SJSA1 (cell line): ENCODE data around the gene TPST2. TPM values are rescaled to one million over a fixed set of nuclear protein-coding genes. Genes with fewer than 3 reads are reported as not detected.
A peak's percentile ranks its signal among the peaks of the same experiment; 100 is the strongest.

Experiments
- DNase-seq, 2 experiments: peaks; one replicate each; pipeline ENCODE4 v3.0.0-alpha.2; 2015 to 2020; ENCODE audit warnings: low spot score in 2 of 2, low read depth in 1 of 2
- H3K27ac ChIP-seq: fragments of 250-450 bp; sonication (Bioruptor Pico); 2 replicates; pipeline ENCODE4 v1.5.1; 2020; ENCODE audit warnings: mild to moderate bottlenecking, moderate library complexity
- H3K27me3 ChIP-seq: fragments of 250-450 bp; sonication (Bioruptor Pico); replicated peaks from 2 replicates; pipeline ENCODE4 v1.5.1; 2020; ENCODE audit warnings: mild to moderate bottlenecking, moderate library complexity
- H3K36me3 ChIP-seq: fragments of 250-450 bp; sonication (Bioruptor Pico); 2 replicates; pipeline ENCODE4 v1.5.1; 2020; ENCODE audit warnings: mild to moderate bottlenecking
- H3K4me1 ChIP-seq: fragments of 250-450 bp; sonication (Bioruptor Pico); replicated peaks from 2 replicates; pipeline ENCODE4 v1.6.1; 2021; ENCODE audit warnings: mild to moderate bottlenecking
- H3K4me3 ChIP-seq: fragments of 250-450 bp; sonication (Bioruptor Pico); 2 replicates; pipeline ENCODE4 v1.5.1; 2020; ENCODE audit warnings: mild to moderate bottlenecking
- H3K9me3 ChIP-seq: fragments of 250-450 bp; sonication (Bioruptor Pico); replicated peaks from 2 replicates; pipeline ENCODE4 v1.5.1; 2020; ENCODE audit warnings: mild to moderate bottlenecking
- total RNA-seq: library from RNA; depleted of rRNA; stranded (reverse); fragments of >200 nt; shearing (Covaris generic); gene quantifications from 2 replicates; pipeline ENCODE4 v1.2.3, GENCODE V29; 2014; rRNA removed

The TPST2 gene
- 34.8 and 43.6 TPM in 2 replicates for total RNA-seq

DNA sequence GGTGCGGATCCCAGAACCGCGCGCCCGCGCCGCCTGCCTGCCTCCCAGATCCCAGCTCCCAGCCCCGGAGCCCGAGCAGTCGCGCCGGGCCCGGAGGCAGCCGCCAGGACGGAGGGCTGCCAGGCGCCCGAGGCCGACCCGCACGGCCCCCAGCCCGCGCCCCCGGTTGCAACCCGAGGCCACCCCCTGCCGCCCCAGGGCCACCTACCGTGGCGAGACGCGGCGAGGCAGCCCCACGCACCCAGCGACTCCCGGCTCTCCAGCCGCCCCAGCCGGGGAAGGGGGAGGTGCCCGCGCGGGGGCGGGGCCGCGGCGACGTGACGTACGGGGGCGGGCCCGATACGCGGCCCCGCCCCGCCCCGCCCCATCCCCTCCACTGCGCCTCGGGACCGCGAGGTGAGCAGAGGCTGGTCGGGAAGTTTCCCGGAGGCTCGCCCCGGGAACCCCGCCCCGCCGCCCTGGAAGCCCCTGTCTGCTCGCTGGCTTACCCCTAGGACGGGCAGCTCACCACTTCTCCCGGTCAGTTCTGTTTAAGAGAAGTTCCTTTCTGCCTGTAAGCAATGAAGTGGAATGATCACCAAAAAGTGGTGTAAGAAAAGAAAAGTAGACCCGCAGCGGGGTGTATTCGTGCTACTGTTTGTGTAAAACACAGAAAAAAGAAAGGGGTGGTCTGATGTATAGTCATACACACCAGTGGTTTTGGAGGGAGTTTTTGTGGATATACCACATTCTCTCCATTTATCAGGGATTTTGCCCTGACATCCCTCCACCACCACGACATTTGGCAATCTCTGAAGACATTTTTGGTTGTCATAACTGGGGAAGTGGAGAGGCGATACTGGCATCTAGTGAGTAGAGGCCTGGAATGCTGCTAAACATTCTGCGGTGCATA lies at the start of gene TPST2:
TSS of gene TPST2 (minus strand) at position 288 of the 892 bp plus-strand sequence. CDS start 48,502 bp downstream, outside the sequence.
- peak within 1 kb of the TSS; percentile 54 for H3K27ac ChIP-seq
- H3K27me3 ChIP-seq = no peaks in the 10 kb centered on the region
- peak; percentile 63 to 70 for DNase-seq
- H3K4me3 ChIP-seq = peak within 1 kb of the TSS; percentile 94
- H3K9me3 ChIP-seq = no peaks in the 10 kb centered on the region
- peaks cover 17% of the 10 kb centered on the region for H3K4me1 ChIP-seq
- peaks cover 6% of the 10 kb centered on the region for H3K36me3 ChIP-seq

DNA sequence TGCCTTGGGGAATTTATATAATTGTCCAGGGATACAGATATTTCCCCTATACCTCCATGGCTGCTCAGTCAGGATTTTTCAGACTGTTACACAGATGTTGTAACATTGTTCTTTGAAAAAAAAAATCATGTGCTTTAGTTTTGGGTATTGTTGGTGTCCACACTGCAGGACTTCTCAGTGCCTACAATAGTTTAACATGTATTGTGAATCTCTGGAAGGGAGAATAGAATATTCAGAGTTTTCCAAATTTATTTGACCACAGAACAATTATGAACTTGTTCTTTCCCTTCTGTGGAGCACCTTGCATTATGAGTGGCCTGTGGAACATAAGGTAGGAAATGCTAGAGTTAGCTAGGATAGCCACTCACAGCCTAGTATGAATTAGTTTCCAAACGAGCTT lies 46.4 kb upstream of the TPST2 start:
- Histone ChIP-seq H3K4me3 (no peak overlapping the region), H3K9me3 (no peaks in the 10 kb centered on the region), H3K27me3 (peaks cover 2% of the 10 kb centered on the region; the same call in 1 of the 2 replicates), H3K4me1 (no peaks in the 10 kb centered on the region), H3K36me3 (no peaks in the 10 kb centered on the region), H3K27ac (no peak overlapping the region)
- no peak for DNase-seq

DNA sequence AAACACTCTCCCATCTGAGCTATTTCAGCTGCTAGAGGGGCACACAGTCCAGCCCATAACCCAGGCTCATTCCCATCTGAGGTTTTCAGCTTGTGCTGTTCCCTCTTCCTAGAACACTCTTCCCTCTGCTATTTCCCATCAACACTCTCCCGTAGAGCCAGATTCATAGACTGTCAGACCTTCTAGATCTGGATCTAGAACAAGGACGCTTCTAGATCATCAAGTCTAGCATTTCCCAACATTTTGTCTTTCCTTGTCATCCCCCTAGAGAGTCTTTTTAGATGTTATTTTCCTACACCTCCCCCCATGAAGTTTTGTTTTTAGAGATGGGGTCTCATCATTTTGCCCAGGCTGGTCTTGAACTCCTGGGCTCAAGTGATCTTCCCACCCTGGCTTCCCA lies 45.2 kb upstream of the TPST2 start:
- Histone ChIP-seq H3K36me3 (no peaks in the 10 kb centered on the region), H3K27ac (no peak overlapping the region), H3K4me3 (no peak overlapping the region), H3K9me3 (no peaks in the 10 kb centered on the region), H3K4me1 (no peaks in the 10 kb centered on the region), H3K27me3 (peaks cover 2% of the 10 kb centered on the region; the same call in 1 of the 2 replicates)
- DNase-seq = no peak

- H3K4me1 ChIP-seq = no peaks in the 10 kb centered on the region
- H3K27ac ChIP-seq = no peak overlapping the region
- DNase-seq = no peak
- H3K36me3 ChIP-seq = no peaks in the 10 kb centered on the region
- H3K4me3 ChIP-seq = no peak overlapping the region
- H3K27me3 ChIP-seq = peaks cover 2% of the 10 kb centered on the region; the same call in 1 of the 2 replicates
- H3K9me3 ChIP-seq = no peaks in the 10 kb centered on the region
Measured at GRCh38 chr22:26634189-26634588, 44.3 kb upstream of the TPST2 start.

DNA sequence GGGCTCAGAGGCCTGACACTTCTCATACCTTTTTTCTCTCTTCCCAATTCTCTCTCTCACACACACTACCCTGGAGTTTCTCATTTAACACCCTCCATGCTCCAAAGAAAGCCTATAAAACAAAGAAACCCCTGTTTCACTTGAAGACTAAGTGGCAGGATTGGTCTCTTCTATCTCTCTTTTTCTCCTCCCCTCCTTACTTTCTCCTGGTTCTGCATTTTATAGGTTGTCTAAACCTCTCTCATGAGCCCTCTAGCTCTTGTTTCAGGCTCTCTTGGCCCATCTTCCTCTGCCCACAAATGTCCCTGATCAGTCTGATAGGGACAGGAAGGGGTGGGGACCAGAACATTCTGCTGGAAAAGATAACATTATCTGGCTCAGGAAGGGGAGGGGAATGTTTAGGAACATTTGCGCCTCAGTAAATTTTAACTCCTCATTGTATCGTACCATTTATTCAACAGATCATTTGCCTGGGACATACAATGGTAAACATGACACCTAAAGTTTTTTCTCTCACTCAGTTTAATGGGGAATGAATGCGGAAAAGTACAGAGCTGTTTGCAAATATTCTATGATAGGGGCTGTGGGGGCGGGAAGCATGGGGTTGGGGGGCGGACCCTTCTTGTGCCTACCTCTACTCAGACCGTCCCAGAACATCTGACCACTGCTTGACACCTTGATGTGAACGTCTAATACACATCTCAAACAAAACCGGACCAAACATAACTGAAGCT lies 42.7 kb upstream of the TPST2 start:
- no peak overlapping the region for H3K27ac ChIP-seq
- H3K36me3 ChIP-seq = no peaks in the 10 kb centered on the region
- no peaks in the 10 kb centered on the region for H3K9me3 ChIP-seq
- no peak overlapping the region for H3K4me3 ChIP-seq
- no peaks in the 10 kb centered on the region for H3K4me1 ChIP-seq
- H3K27me3 ChIP-seq = no peaks in the 10 kb centered on the region
- DNase-seq = no peak

- H3K9me3 ChIP-seq = no peaks in the 10 kb centered on the region
- DNase-seq = no peak
- H3K27ac ChIP-seq = no peak overlapping the region
- no peaks in the 10 kb centered on the region for H3K4me1 ChIP-seq
- no peaks in the 10 kb centered on the region for H3K36me3 ChIP-seq
- no peaks in the 10 kb centered on the region for H3K27me3 ChIP-seq
- no peak overlapping the region for H3K4me3 ChIP-seq
Measured at GRCh38 chr22:26631282-26631681, 41.4 kb upstream of the TPST2 start.

DNA sequence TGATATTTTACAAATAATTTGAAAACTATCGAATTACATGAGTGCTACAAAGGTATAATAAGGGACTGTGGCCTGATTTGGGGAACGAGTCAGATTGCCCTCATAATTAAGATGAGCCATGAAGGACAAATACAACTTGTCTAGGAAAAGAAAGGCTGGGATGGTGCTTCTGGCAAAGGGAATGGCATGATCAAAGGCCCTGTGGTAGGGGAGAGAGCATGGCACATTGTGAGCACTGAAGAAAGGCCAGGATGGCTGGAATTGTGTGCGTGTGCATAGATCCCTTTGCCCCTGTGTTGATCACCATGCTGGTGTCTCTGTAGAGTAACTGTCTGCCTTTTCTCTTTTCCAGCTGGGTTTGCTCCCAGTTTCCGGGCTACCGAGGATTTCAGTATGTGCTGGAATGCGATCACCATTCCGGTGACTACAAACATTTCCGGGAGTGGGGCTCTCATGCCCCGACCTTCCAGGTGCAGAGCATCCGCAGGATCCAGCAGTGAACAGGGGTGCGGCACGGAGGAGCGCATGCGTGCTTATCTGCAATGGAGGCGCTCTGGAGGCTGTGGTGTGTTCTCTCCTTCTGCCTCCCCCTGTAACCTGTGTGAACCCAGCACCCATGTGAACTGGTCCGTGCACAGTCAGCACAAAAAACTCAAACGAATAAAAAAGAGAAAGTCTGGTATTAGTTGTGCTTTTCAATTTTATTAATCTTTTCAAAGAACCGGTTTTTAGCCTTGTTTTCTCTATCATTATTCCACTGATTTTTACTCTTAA lies 40.2 kb upstream of the TPST2 start:
- no peak overlapping the region for H3K4me3 ChIP-seq
- no peaks in the 10 kb centered on the region for H3K36me3 ChIP-seq
- H3K9me3 ChIP-seq = no peaks in the 10 kb centered on the region
- no peak overlapping the region for H3K27ac ChIP-seq
- no peaks in the 10 kb centered on the region for H3K4me1 ChIP-seq
- no peak for DNase-seq
- H3K27me3 ChIP-seq = no peaks in the 10 kb centered on the region

- no peaks in the 10 kb centered on the region for H3K9me3 ChIP-seq
- H3K27me3 ChIP-seq = no peaks in the 10 kb centered on the region
- no peak overlapping the region for H3K27ac ChIP-seq
- H3K4me3 ChIP-seq = no peak overlapping the region
- no peaks in the 10 kb centered on the region for H3K36me3 ChIP-seq
- no peaks in the 10 kb centered on the region for H3K4me1 ChIP-seq
- DNase-seq = no peak
Measured at GRCh38 chr22:26624803-26625202, 34.9 kb upstream of the TPST2 start.

GRCh38 chr22:26623984-26624383 lies 34.1 kb upstream of the TPST2 start:
- no peak for DNase-seq
- Histone ChIP-seq H3K4me3 (no peak overlapping the region), H3K27ac (no peak overlapping the region), H3K36me3 (no peaks in the 10 kb centered on the region), H3K9me3 (no peaks in the 10 kb centered on the region), H3K4me1 (no peaks in the 10 kb centered on the region), H3K27me3 (no peaks in the 10 kb centered on the region)

- H3K36me3 ChIP-seq = no peaks in the 10 kb centered on the region
- no peak within 1 kb of the TSS for H3K4me3 ChIP-seq
- H3K4me1 ChIP-seq = no peaks in the 10 kb centered on the region
- no peak for DNase-seq
- H3K27me3 ChIP-seq = no peaks in the 10 kb centered on the region
- H3K9me3 ChIP-seq = no peaks in the 10 kb centered on the region
- no peak within 1 kb of the TSS for H3K27ac ChIP-seq
Measured at GRCh38 chr22:26621663-26622062, 31.7 kb upstream of the TPST2 start, which contains the start of gene CRYBA4. Gene CRYBA4, plus strand, starts transcription at chr22:26621963. Its CDS starts 634 bp downstream, at chr22:26622597.

GRCh38 chr22:26620197-26620596 lies 30.3 kb upstream of the TPST2 start:
- Histone ChIP-seq H3K36me3 (no peaks in the 10 kb centered on the region), H3K27me3 (no peaks in the 10 kb centered on the region), H3K4me1 (no peaks in the 10 kb centered on the region), H3K4me3 (no peak overlapping the region), H3K9me3 (no peaks in the 10 kb centered on the region), H3K27ac (no peak overlapping the region)
- no peak for DNase-seq

DNA sequence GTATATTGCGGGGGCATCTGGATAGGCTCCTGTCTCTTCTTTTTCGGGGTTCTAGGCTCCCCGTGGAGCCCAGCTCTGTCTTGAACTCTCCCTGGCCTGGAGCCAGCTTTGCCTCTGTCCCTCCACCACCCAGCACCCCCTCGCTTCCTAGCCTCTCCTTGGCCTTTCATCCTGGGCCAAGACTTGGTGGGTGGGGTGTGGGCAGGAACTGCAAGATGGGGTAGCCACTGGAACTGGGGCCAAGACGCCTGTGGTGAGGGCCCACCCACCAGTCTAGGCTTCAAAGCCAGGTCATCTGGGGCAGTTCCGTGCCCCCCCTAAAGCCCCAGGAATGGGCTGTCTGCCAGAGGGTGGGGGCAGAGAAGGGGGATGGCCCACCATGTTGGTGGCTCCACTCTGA lies 29.6 kb upstream of the TPST2 start:
- Histone ChIP-seq H3K4me3 (no peak overlapping the region), H3K27me3 (no peaks in the 10 kb centered on the region), H3K9me3 (no peaks in the 10 kb centered on the region), H3K36me3 (no peaks in the 10 kb centered on the region), H3K4me1 (no peaks in the 10 kb centered on the region), H3K27ac (no peak overlapping the region)
- no peak for DNase-seq

DNA sequence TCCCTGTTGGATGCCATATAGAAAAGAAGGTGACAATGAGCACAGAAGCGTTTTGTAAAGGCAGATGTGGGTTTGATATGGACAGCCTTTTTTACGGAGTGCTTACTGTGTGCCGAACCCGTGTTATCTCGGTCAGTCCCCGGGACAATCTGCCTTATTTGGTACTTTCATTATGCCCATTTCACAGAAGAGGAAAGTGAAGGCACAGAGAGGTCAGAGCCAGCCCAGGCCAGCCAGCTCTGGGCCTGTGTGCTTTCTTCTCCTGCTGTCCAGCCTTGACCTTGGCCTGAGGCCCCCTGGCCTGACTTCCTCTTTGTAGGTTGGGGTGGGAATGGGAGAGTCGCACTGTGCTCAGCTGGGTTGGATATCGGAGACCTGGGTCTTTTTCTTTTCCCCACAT lies 28.5 kb upstream of the TPST2 start:
- no peaks in the 10 kb centered on the region for H3K9me3 ChIP-seq
- DNase-seq = no peak
- H3K4me1 ChIP-seq = no peaks in the 10 kb centered on the region
- no peaks in the 10 kb centered on the region for H3K27me3 ChIP-seq
- H3K36me3 ChIP-seq = no peaks in the 10 kb centered on the region
- no peak overlapping the region for H3K4me3 ChIP-seq
- H3K27ac ChIP-seq = no peak overlapping the region
